T follicular helper cell (primary cell): ENCODE measurements around the gene SCGB3A2.

Source experiments
- DNase-seq: peaks from one replicate; pipeline ENCODE4 v3.0.0-alpha.2; 2020; ENCODE audit warnings: low read depth

The SCGB3A2 gene

GRCh38 chr5:147904110-147904509 is 25.6 kb downstream of the SCGB3A2 start:
- no peak for DNase-seq

DNA sequence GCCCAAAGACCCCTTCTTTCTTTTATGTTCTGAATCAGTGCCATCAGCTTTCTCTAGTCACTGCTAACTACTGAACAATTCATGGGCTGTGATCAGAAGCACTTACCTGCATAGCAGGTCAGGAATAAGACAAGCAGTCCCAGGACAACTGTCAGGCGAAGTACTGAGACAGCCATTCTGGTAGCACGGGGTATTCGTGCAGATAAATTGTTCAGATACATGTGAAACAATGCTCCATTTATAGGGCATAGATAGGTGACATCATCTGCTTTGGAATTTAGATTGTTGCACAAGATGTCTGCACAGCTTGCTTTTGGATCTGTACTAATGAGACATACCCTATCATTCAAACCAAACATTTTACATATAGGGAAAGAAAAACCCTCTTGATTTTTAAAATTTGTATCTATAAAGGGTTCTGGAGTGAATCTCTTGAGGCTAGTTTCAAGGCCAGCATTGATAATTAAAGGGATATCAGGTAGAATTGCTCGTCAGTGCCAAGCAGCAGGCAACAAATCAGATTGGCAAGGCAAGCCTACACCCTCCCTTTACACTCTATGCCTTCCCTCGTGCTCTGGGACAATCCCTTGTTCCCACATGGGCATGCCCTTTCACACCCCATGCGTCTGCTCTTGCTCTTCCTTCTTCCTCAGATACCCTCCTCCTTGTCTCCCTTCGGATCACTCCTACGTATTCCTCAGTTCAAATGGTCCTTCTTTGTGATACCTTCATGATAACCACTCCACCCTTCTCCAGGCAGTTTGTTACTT is 28.0 kb downstream of the SCGB3A2 start, which contains the start of gene C5orf46:
Gene C5orf46 (minus strand): TSS at position 213 of the 770 bp plus-strand sequence. CDS start 37 bp downstream, at position 176.
- DNase-seq = no peak

- no peak for DNase-seq
Measured at GRCh38 chr5:147911427-147911826, 32.9 kb downstream of the SCGB3A2 start.

DNA sequence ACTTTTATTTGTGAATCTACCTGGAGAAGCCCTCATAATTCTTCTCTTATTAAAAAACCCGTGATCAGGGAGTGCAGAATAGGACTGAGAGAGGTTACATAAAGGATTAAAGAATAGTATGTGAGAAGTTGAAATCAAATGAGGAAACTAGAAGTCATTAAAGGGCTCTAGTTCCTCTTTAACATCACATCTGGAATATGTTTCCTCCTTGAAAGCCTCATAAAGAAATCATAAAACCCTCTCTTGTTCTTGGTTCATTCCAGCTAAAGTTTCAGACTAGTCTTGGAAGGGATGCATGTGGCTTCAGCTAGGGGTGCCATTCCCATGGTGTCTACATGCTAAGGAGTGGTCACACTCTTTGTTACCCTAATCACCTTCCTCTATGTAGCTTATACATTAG is 33.5 kb downstream of the SCGB3A2 start:
- DNase-seq = no peak

- DNase-seq = no peak
Measured at GRCh38 chr5:147913786-147914185, 35.3 kb downstream of the SCGB3A2 start.

- DNase-seq = no peak
Measured at GRCh38 chr5:147918101-147918685, 39.7 kb downstream of the SCGB3A2 start.

DNA sequence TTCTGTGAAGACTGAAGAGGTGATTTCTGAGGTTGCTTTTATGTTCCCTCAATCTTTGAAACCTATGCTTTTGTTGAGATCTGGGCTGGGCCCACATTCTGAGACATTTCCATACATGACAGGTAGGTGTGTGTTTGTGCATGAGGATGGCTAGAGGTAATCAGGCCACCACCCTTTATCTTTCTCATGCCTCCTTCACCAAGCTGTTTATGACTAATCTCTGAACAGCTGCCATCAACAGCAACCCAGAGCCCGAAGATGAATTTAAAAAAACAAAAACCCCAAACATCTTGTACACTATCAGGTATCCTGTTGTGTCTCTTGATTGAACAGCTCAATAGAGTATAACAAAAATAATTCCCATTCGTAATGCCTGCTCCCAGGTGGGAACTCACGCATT is 40.4 kb downstream of the SCGB3A2 start:
- no peak for DNase-seq

DNA sequence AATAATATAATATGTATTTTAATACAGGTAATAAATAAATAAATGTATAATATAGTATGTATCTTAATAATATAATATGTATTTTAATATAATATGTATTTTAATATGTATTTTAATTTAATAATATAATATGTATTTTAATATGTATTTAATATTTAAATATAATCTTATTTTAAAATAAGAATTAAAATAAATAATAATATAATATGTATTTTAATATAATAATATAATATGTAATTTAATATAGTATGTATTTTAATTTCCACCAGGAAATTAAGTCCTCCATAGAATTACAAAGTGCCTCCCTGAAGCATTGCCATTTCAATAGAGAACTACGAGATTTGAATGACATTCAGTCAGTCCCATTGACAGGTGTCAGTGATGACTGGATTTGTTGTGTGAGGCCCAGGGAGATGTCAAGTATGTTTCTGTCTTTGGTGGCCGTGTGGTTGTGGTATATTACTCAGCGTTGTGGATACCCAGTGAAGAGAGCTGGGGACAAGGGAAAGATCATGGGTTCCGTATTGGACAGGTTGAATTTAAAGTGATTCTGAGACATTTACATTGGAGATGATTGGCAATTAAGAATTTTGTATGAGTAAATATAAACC is 42.0 kb downstream of the SCGB3A2 start:
- DNase-seq = no peak

GRCh38 chr5:147921136-147921535 is 42.6 kb downstream of the SCGB3A2 start:
- no peak for DNase-seq

- no peak for DNase-seq
Measured at GRCh38 chr5:147925020-147925419, 46.5 kb downstream of the SCGB3A2 start.

DNA sequence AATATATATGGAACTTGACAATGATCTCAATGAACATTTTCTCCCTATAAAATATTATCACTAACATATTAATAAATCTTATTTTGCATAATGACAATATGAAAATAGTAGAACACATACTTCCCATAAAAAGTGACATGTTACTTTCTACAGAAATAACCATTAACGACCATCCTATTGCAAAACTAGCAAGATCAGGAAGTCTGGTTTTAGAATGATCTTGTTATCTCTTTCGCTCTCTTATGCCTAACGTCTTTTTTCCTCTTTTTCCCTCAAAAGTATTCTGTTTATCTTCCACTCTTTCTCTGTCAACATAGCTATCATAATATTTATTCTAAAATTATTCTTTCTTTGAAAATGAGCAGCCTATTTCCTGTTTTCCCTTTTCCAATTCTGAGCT is 49.4 kb downstream of the SCGB3A2 start:
- DNase-seq = no peak

GRCh38 chr5:147930769-147931168 is 52.3 kb downstream of the SCGB3A2 start:
- no peak for DNase-seq
